PC-3 (cell line): ENCODE measurements around the gene MAPK8.

Source experiments
- CTCF ChIP-seq: fragments of 300-600 bp; sonication (generic); conservative IDR thresholded peaks from 2 replicates; pipeline ENCODE4 v1.5.1; 2017; ENCODE audit warnings: antibody characterized with exemption, low read depth, mild to moderate bottlenecking, low read length
- EZH2 ChIP-seq: fragments of 300-600 bp; sonication (generic); IDR thresholded peaks from one replicate; pipeline ENCODE4 v1.6.1; 2017; ENCODE audit warnings: antibody characterized with exemption, mild to moderate bottlenecking, low read length; ENCODE audit not compliant: unreplicated experiment

- TF ChIP-seq CTCF (no peak), EZH2 (no peak)
Observed at GRCh38 chr10:48390558-48390871, 84.0 kb downstream of the MAPK8 start.
